ENCODE results near the gene TEPSIN.

Gene TEPSIN

GRCh38 chr17:81239714-81240555, 1.1 kb upstream of the TEPSIN start:
- peak; percentile 74 for DNase-seq
- Mint-ChIP-seq H3K27ac (peak overlapping the region; percentile 97), H3K27me3 (no peaks in the 10 kb centered on the region), H3K4me3 (peak overlapping the region; percentile 97), H3K36me3 (ENCODE audit: low read depth) (peaks cover 45% of the 10 kb centered on the region), H3K9me3 (no peaks in the 10 kb centered on the region), H3K4me1 (ENCODE audit: low read depth) (peaks cover 42% of the 10 kb centered on the region)

- H3K4me3 Mint-ChIP-seq = peak overlapping the region; percentile 97
- H3K4me1 Mint-ChIP-seq (ENCODE audit: low read depth) = peaks cover 38% of the 10 kb centered on the region
Observed at GRCh38 chr17:81238490-81238814, 403 bp downstream of the TEPSIN start.

GRCh38 chr17:81237591-81238489, 1.0 kb downstream of the TEPSIN start:
- peaks cover 38% of the 10 kb centered on the region for H3K4me1 Mint-ChIP-seq (ENCODE audit: low read depth)
- H3K9me3 Mint-ChIP-seq = no peaks in the 10 kb centered on the region

More at GRCh38 chr17:81238490-81238814, 403 bp downstream of the TEPSIN start:
- peaks cover 45% of the 10 kb centered on the region for H3K36me3 Mint-ChIP-seq (ENCODE audit: low read depth)
- H3K27me3 Mint-ChIP-seq = no peaks in the 10 kb centered on the region
- H3K27ac Mint-ChIP-seq = no peak overlapping the region
- DNase-seq = no peak
- no peaks in the 10 kb centered on the region for H3K9me3 Mint-ChIP-seq

GRCh38 chr17:81236784-81237183, 2.1 kb downstream of the TEPSIN start:
- DNase-seq = no peak
- H3K27ac Mint-ChIP-seq = no peak overlapping the region
- no peaks in the 10 kb centered on the region for H3K9me3 Mint-ChIP-seq
- peak overlapping the region; percentile 97 for H3K4me3 Mint-ChIP-seq
- H3K4me1 Mint-ChIP-seq (ENCODE audit: low read depth) = peaks cover 32% of the 10 kb centered on the region
- H3K36me3 Mint-ChIP-seq (ENCODE audit: low read depth) = peaks cover 39% of the 10 kb centered on the region
- H3K27me3 Mint-ChIP-seq = no peaks in the 10 kb centered on the region

More at GRCh38 chr17:81237591-81238489, 1.0 kb downstream of the TEPSIN start:
- Mint-ChIP-seq H3K27ac (peak overlapping the region; percentile 47), H3K36me3 (ENCODE audit: low read depth) (peaks cover 48% of the 10 kb centered on the region), H3K27me3 (no peaks in the 10 kb centered on the region), H3K4me3 (peak overlapping the region; percentile 97)
- DNase-seq = no peak

GRCh38 chr17:81235822-81236740, 2.8 kb downstream of the TEPSIN start:
- Mint-ChIP-seq H3K27ac (no peak overlapping the region), H3K36me3 (ENCODE audit: low read depth) (peaks cover 35% of the 10 kb centered on the region), H3K27me3 (no peaks in the 10 kb centered on the region), H3K4me3 (no peak overlapping the region), H3K9me3 (no peaks in the 10 kb centered on the region), H3K4me1 (ENCODE audit: low read depth) (peaks cover 26% of the 10 kb centered on the region)
- DNase-seq = no peak

- Mint-ChIP-seq H3K36me3 (ENCODE audit: low read depth) (peaks cover 35% of the 10 kb centered on the region), H3K4me1 (ENCODE audit: low read depth) (peaks cover 22% of the 10 kb centered on the region), H3K27ac (no peak overlapping the region), H3K27me3 (no peaks in the 10 kb centered on the region), H3K4me3 (no peak overlapping the region), H3K9me3 (no peaks in the 10 kb centered on the region)
- DNase-seq = no peak
Observed at GRCh38 chr17:81234940-81235821, 3.7 kb downstream of the TEPSIN start.

- Mint-ChIP-seq H3K4me3 (no peak overlapping the region), H3K27me3 (no peaks in the 10 kb centered on the region), H3K4me1 (ENCODE audit: low read depth) (peaks cover 20% of the 10 kb centered on the region), H3K9me3 (no peaks in the 10 kb centered on the region), H3K27ac (no peak overlapping the region), H3K36me3 (ENCODE audit: low read depth) (peaks cover 35% of the 10 kb centered on the region)
- no peak for DNase-seq
Observed at GRCh38 chr17:81234506-81234855, 4.4 kb downstream of the TEPSIN start.

GRCh38 chr17:81233811-81234505, 4.9 kb downstream of the TEPSIN start:
- H3K36me3 Mint-ChIP-seq (ENCODE audit: low read depth) = peaks cover 36% of the 10 kb centered on the region
- no peak for DNase-seq
- no peaks in the 10 kb centered on the region for H3K9me3 Mint-ChIP-seq
- H3K4me3 Mint-ChIP-seq = no peak overlapping the region
- H3K27me3 Mint-ChIP-seq = no peaks in the 10 kb centered on the region
- no peak overlapping the region for H3K27ac Mint-ChIP-seq
- peaks cover 20% of the 10 kb centered on the region for H3K4me1 Mint-ChIP-seq (ENCODE audit: low read depth)

- H3K27ac Mint-ChIP-seq = no peak overlapping the region
- peaks cover 20% of the 10 kb centered on the region for H3K4me1 Mint-ChIP-seq (ENCODE audit: low read depth)
- no peaks in the 10 kb centered on the region for H3K27me3 Mint-ChIP-seq
Observed at GRCh38 chr17:81233316-81233715, 5.5 kb downstream of the TEPSIN start.

GRCh38 chr17:81232616-81233241, 6.1 kb downstream of the TEPSIN start:
- Mint-ChIP-seq H3K36me3 (ENCODE audit: low read depth) (peaks cover 40% of the 10 kb centered on the region), H3K27me3 (no peaks in the 10 kb centered on the region), H3K4me3 (no peak overlapping the region), H3K9me3 (no peaks in the 10 kb centered on the region), H3K27ac (no peak overlapping the region), H3K4me1 (ENCODE audit: low read depth) (peaks cover 17% of the 10 kb centered on the region)
- no peak for DNase-seq

More at GRCh38 chr17:81233316-81233715, 5.5 kb downstream of the TEPSIN start:
- Mint-ChIP-seq H3K9me3 (no peaks in the 10 kb centered on the region), H3K4me3 (no peak overlapping the region), H3K36me3 (ENCODE audit: low read depth) (peaks cover 38% of the 10 kb centered on the region)
- DNase-seq = no peak

- DNase-seq = no peak
- Mint-ChIP-seq H3K4me1 (ENCODE audit: low read depth) (peaks cover 13% of the 10 kb centered on the region), H3K4me3 (no peak overlapping the region), H3K9me3 (no peaks in the 10 kb centered on the region), H3K27me3 (no peaks in the 10 kb centered on the region), H3K36me3 (ENCODE audit: low read depth) (peaks cover 40% of the 10 kb centered on the region), H3K27ac (no peak overlapping the region)
Observed at GRCh38 chr17:81231766-81232581, 6.9 kb downstream of the TEPSIN start.

- no peak for DNase-seq
- Mint-ChIP-seq H3K9me3 (no peaks in the 10 kb centered on the region), H3K4me3 (no peak overlapping the region), H3K27me3 (no peaks in the 10 kb centered on the region), H3K27ac (peak overlapping the region; percentile 30), H3K4me1 (ENCODE audit: low read depth) (peaks cover 11% of the 10 kb centered on the region), H3K36me3 (ENCODE audit: low read depth) (peaks cover 40% of the 10 kb centered on the region)
Observed at GRCh38 chr17:81231121-81231645, 7.7 kb downstream of the TEPSIN start.

Data from activated T-cell treated with anti-CD3 and anti-CD28 coated beads, Interleukin-2, amount 50 U/mL, for 24 hours (primary cell).